ENCODE data around the gene PCDHB12.

PCDHB12 gene

GRCh38 chr5:141208478-141208877, at the start of gene PCDHB12:
PCDHB12 (plus strand) TSS chr5:141208719; CDS start chr5:141208908, 189 bp downstream.
- in situ Hi-C loops (cut with MboI; ENCODE audit: low sequenced_read_pairs) = no loop called here

- in situ Hi-C loops (cut with MboI; ENCODE audit: low sequenced_read_pairs) = no loop called here
Observed at GRCh38 chr5:141172381-141173204, 35.9 kb upstream of the PCDHB12 start, which contains the start of gene PCDHB7. PCDHB7 (plus strand) TSS chr5:141172644; CDS start chr5:141172836, 192 bp downstream.

GRCh38 chr5:141174291-141175104, 34.0 kb upstream of the PCDHB12 start:
- in situ Hi-C loops (cut with MboI; ENCODE audit: low sequenced_read_pairs) = loop anchor here (25.0 kb wide), 1 partner anchor 388 kb away; no protein-coding TSS in a partner anchor

- in situ Hi-C loops (cut with MboI; ENCODE audit: low sequenced_read_pairs) = loop anchor here (25.0 kb wide), 1 partner anchor 386 kb away; no protein-coding TSS in a partner anchor
Observed at GRCh38 chr5:141175933-141176332, 32.6 kb upstream of the PCDHB12 start.

GRCh38 chr5:141177577-141178191, 30.8 kb upstream of the PCDHB12 start, which contains the start of gene PCDHB8:
PCDHB8 (plus strand) TSS chr5:141177790; CDS start chr5:141178035, 245 bp downstream.
- in situ Hi-C loops (cut with MboI; ENCODE audit: low sequenced_read_pairs) = loop anchor here (25.0 kb wide), 1 partner anchor 385 kb away; no protein-coding TSS in a partner anchor

- in situ Hi-C loops (cut with MboI; ENCODE audit: low sequenced_read_pairs) = loop anchor here (25.0 kb wide), 1 partner anchor 383 kb away; no protein-coding TSS in a partner anchor
Observed at GRCh38 chr5:141179371-141179770, 29.1 kb upstream of the PCDHB12 start.

- in situ Hi-C loops (cut with MboI; ENCODE audit: low sequenced_read_pairs) = loop anchor here (25.0 kb wide), 1 partner anchor 382 kb away; no protein-coding TSS in a partner anchor
Observed at GRCh38 chr5:141179876-141180275, 28.6 kb upstream of the PCDHB12 start.

- in situ Hi-C loops (cut with MboI; ENCODE audit: low sequenced_read_pairs) = loop anchor here (25.0 kb wide), 1 partner anchor 382 kb away; no protein-coding TSS in a partner anchor
Observed at GRCh38 chr5:141180313-141180712, 28.2 kb upstream of the PCDHB12 start.

- in situ Hi-C loops (cut with MboI; ENCODE audit: low sequenced_read_pairs) = loop anchor here (25.0 kb wide), 1 partner anchor 380 kb away; no protein-coding TSS in a partner anchor
Observed at GRCh38 chr5:141182248-141182647, 26.3 kb upstream of the PCDHB12 start, which contains the start of gene PCDHB16. PCDHB16 (plus strand) TSS chr5:141182387; CDS start chr5:141182560, 173 bp downstream.

- in situ Hi-C loops (cut with MboI; ENCODE audit: low sequenced_read_pairs) = loop anchor here (25.0 kb wide), 1 partner anchor 378 kb away; no protein-coding TSS in a partner anchor
Observed at GRCh38 chr5:141184117-141184855, 24.2 kb upstream of the PCDHB12 start.

- in situ Hi-C loops (cut with MboI; ENCODE audit: low sequenced_read_pairs) = loop anchor here (25.0 kb wide), 1 partner anchor 375 kb away; no protein-coding TSS in a partner anchor
Observed at GRCh38 chr5:141186897-141187512, 21.5 kb upstream of the PCDHB12 start, which contains the start of gene PCDHB9. PCDHB9 (plus strand) TSS chr5:141187161; CDS start chr5:141187319, 158 bp downstream.

- in situ Hi-C loops (cut with MboI; ENCODE audit: low sequenced_read_pairs) = loop anchor here (25.0 kb wide), 1 partner anchor 374 kb away; no protein-coding TSS in a partner anchor
Observed at GRCh38 chr5:141188682-141189081, 19.8 kb upstream of the PCDHB12 start.

GRCh38 chr5:141189131-141189530, 19.4 kb upstream of the PCDHB12 start:
- in situ Hi-C loops (cut with MboI; ENCODE audit: low sequenced_read_pairs) = loop anchor here (25.0 kb wide), 1 partner anchor 373 kb away; no protein-coding TSS in a partner anchor

- in situ Hi-C loops (cut with MboI; ENCODE audit: low sequenced_read_pairs) = loop anchor here (25.0 kb wide), 1 partner anchor 370 kb away; no protein-coding TSS in a partner anchor
Observed at GRCh38 chr5:141192110-141192725, 16.3 kb upstream of the PCDHB12 start, which contains the start of gene PCDHB10. PCDHB10 (plus strand) TSS chr5:141192353; CDS start chr5:141192553, 200 bp downstream.

- in situ Hi-C loops (cut with MboI; ENCODE audit: low sequenced_read_pairs) = loop anchor here (25.0 kb wide), 1 partner anchor 368 kb away; no protein-coding TSS in a partner anchor
Observed at GRCh38 chr5:141194332-141194731, 14.2 kb upstream of the PCDHB12 start.

- in situ Hi-C loops (cut with MboI; ENCODE audit: low sequenced_read_pairs) = loop anchor here (25.0 kb wide), 1 partner anchor 366 kb away; no protein-coding TSS in a partner anchor
Observed at GRCh38 chr5:141196363-141196762, 12.2 kb upstream of the PCDHB12 start.

- in situ Hi-C loops (cut with MboI; ENCODE audit: low sequenced_read_pairs) = loop anchor here (25.0 kb wide), 1 partner anchor 363 kb away; no protein-coding TSS in a partner anchor
Observed at GRCh38 chr5:141199359-141200235, 8.9 kb upstream of the PCDHB12 start, which contains the start of gene PCDHB11. PCDHB11 (plus strand) TSS chr5:141199627; CDS start chr5:141199775, 148 bp downstream.

Data from HL-60/S4 treated with retinoic acid at 250 ng/mL for 4 days and 3 days (cell line).